ENCODE measurements around the gene BACH1.

BACH1 gene

DNA sequence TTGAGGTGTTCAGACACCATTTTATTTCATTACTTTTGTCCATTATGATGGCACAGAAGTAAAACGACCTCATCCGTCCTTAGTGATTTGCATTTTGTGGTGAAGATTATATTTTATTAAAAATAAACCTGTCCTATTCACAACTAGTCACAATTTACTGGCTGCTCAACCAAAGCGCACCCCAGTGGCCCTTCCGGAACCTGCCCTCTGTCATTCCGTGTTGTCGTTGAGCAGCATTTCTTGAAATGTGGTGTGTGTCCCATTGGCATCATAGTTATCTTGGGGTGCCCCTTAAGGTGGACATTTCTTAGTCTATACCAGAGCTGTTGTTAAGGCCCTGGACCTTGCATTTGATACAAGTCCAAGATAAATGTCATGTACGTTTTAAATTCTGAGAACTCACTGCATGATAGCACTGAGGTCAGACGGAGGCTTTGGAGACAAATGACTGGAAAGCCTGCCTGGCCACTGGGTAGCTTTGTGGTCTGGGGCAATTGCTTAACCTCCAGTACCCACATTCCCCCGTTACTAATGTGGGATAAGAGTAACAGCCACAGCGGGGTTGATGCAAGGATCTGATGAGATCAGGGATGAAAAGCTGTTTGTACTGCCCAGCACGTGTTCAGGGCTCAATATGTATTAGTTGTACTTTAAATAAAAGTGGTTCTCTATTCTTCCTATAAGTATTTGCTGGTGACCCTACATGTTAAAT is 36.2 kb downstream of the BACH1 start:
- H3K9me3 ChIP-seq (ENCODE audit: insufficient read depth, low read length) = no peaks in the 10 kb centered on the region
- H3K27me3 ChIP-seq (ENCODE audit: low read length) = no peaks in the 10 kb centered on the region
- no peak overlapping the region for H2AFZ ChIP-seq (ENCODE audit: low read depth, low read length, severe bottlenecking)
- no peak overlapping the region for H3K9ac ChIP-seq (ENCODE audit: low read length)
- H3K27ac ChIP-seq (ENCODE audit: low read depth, low read length) = no peak overlapping the region
- no peaks in the 10 kb centered on the region for H3F3A ChIP-seq (ENCODE audit: insufficient read depth)
- no peak for TF ChIP-seq EZH2phosphoT487 (conservative IDR thresholded peaks at IDR 0.05; ENCODE audit: low read length)
- TF ChIP-seq, protein P1, sequence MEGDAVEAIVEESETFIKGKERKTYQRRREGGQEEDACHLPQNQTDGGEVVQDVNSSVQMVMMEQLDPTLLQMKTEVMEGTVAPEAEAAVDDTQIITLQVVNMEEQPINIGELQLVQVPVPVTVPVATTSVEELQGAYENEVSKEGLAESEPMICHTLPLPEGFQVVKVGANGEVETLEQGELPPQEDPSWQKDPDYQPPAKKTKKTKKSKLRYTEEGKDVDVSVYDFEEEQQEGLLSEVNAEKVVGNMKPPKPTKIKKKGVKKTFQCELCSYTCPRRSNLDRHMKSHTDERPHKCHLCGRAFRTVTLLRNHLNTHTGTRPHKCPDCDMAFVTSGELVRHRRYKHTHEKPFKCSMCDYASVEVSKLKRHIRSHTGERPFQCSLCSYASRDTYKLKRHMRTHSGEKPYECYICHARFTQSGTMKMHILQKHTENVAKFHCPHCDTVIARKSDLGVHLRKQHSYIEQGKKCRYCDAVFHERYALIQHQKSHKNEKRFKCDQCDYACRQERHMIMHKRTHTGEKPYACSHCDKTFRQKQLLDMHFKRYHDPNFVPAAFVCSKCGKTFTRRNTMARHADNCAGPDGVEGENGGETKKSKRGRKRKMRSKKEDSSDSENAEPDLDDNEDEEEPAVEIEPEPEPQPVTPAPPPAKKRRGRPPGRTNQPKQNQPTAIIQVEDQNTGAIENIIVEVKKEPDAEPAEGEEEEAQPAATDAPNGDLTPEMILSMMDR (IDR thresholded peaks at IDR 0.05; ENCODE audit: insufficient read depth, low read length, poor library complexity, severe bottlenecking) = no peak
- no peaks in the 10 kb centered on the region for H3K9me2 ChIP-seq (replicated peaks; ENCODE audit: insufficient read depth, low read length)
- H4K20me1 ChIP-seq (ENCODE audit: low read depth, low read length) = no peaks in the 10 kb centered on the region
- H3K4me3 ChIP-seq (ENCODE audit: insufficient read depth, low read length, poor library complexity, severe bottlenecking) = no peak overlapping the region
- peaks cover 1% of the 10 kb centered on the region; the same call in 1 of the 2 replicates for H3K36me3 ChIP-seq (ENCODE audit: low read length)
- H3K79me2 ChIP-seq (ENCODE audit: insufficient read depth, low read length) = peaks cover 8% of the 10 kb centered on the region; the same call in 1 of the 2 replicates
- no peak overlapping the region for H3K4me2 ChIP-seq (ENCODE audit: low read depth, low read length, poor library complexity, severe bottlenecking)

DNA sequence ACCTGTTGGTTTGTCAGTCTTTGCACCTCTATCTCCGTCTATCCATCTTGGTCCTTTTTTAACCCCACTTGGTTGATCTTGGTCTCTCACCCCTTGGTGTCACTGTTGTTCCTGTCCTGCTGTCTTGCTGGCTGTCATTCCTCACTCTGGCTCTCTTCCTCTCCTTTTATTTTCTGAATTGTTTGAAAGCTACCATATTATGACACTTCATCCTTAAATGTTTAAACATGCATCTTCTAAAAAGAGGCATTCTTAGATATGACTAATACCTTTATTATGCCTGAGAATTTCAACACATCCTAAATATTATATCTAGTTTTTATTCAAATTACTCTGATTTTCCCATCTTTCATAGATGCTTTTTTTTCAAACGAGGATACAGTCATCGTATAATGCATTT is 37.0 kb downstream of the BACH1 start:
- H3K27me3 ChIP-seq (ENCODE audit: low read length) = no peaks in the 10 kb centered on the region
- H3F3A ChIP-seq (ENCODE audit: insufficient read depth) = no peaks in the 10 kb centered on the region
- H3K4me2 ChIP-seq (ENCODE audit: low read depth, low read length, poor library complexity, severe bottlenecking) = no peak overlapping the region
- no peaks in the 10 kb centered on the region for H3K9me2 ChIP-seq (replicated peaks; ENCODE audit: insufficient read depth, low read length)
- no peaks in the 10 kb centered on the region for H3K36me3 ChIP-seq (ENCODE audit: low read length)
- H2AFZ ChIP-seq (ENCODE audit: low read depth, low read length, severe bottlenecking) = no peak overlapping the region
- H3K9ac ChIP-seq (ENCODE audit: low read length) = no peak overlapping the region
- H3K9me3 ChIP-seq (ENCODE audit: insufficient read depth, low read length) = no peaks in the 10 kb centered on the region
- peaks cover 14% of the 10 kb centered on the region; the same call in 1 of the 2 replicates for H3K79me2 ChIP-seq (ENCODE audit: insufficient read depth, low read length)
- no peak for TF ChIP-seq EZH2phosphoT487 (conservative IDR thresholded peaks at IDR 0.05; ENCODE audit: low read length)
- TF ChIP-seq, protein P1 (IDR thresholded peaks at IDR 0.05; ENCODE audit: insufficient read depth, low read length, poor library complexity, severe bottlenecking) = no peak
- H3K27ac ChIP-seq (ENCODE audit: low read depth, low read length) = no peak overlapping the region
- H4K20me1 ChIP-seq (ENCODE audit: low read depth, low read length) = no peaks in the 10 kb centered on the region
- no peak overlapping the region for H3K4me3 ChIP-seq (ENCODE audit: insufficient read depth, low read length, poor library complexity, severe bottlenecking)

GRCh38 chr21:29338256-29338655 is 39.5 kb downstream of the BACH1 start:
- Histone ChIP-seq H2AFZ (ENCODE audit: low read depth, low read length, severe bottlenecking) (no peak overlapping the region), H4K20me1 (ENCODE audit: low read depth, low read length) (peaks cover 3% of the 10 kb centered on the region; the same call in 1 of the 2 replicates), H3K9me3 (ENCODE audit: insufficient read depth, low read length) (no peaks in the 10 kb centered on the region), H3K4me2 (ENCODE audit: low read depth, low read length, poor library complexity, severe bottlenecking) (no peak overlapping the region), H3F3A (ENCODE audit: insufficient read depth) (no peaks in the 10 kb centered on the region), H3K9me2 (replicated peaks; ENCODE audit: insufficient read depth, low read length) (no peaks in the 10 kb centered on the region), H3K4me3 (ENCODE audit: insufficient read depth, low read length, poor library complexity, severe bottlenecking) (no peak overlapping the region), H3K9ac (ENCODE audit: low read length) (no peak overlapping the region), H3K27ac (ENCODE audit: low read depth, low read length) (no peak overlapping the region), H3K27me3 (ENCODE audit: low read length) (no peaks in the 10 kb centered on the region), H3K79me2 (ENCODE audit: insufficient read depth, low read length) (peaks cover 19% of the 10 kb centered on the region; the same call in 1 of the 2 replicates), H3K36me3 (ENCODE audit: low read length) (no peaks in the 10 kb centered on the region)
- TF ChIP-seq EZH2phosphoT487 (conservative IDR thresholded peaks at IDR 0.05; ENCODE audit: low read length) = no peak
- TF ChIP-seq, protein P1 (IDR thresholded peaks at IDR 0.05; ENCODE audit: insufficient read depth, low read length, poor library complexity, severe bottlenecking) = no peak

All from SU-DHL-6 (cell line).